ENCODE measurements around the gene TM4SF18. TPM values are rescaled to one million over a fixed set of nuclear protein-coding genes. Genes with fewer than 3 reads are reported as not detected.
A peak's percentile ranks its signal among the peaks of the same experiment; 100 is the strongest.

TM4SF18 gene
- polyA plus RNA-seq, 1 donor = 29.8 TPM

GRCh38 chr3:149332227-149332765 lies 1.1 kb downstream of the TM4SF18 start:
- DNase-seq = no peak

GRCh38 chr3:149331396-149331795 lies 2.0 kb downstream of the TM4SF18 start:
- DNase-seq = no peak

- no peak for DNase-seq
Measured at GRCh38 chr3:149330609-149331331, 2.7 kb downstream of the TM4SF18 start.

GRCh38 chr3:149327156-149327555 lies 6.3 kb downstream of the TM4SF18 start:
- DNase-seq = no peak

- no peak for DNase-seq
Measured at GRCh38 chr3:149325581-149325980, 7.9 kb downstream of the TM4SF18 start.

- no peak for DNase-seq
Measured at GRCh38 chr3:149324332-149324731, 9.1 kb downstream of the TM4SF18 start.

- no peak for DNase-seq
Measured at GRCh38 chr3:149321640-149322039, 11.8 kb downstream of the TM4SF18 start.

GRCh38 chr3:149321136-149321535 lies 12.3 kb downstream of the TM4SF18 start:
- no peak for DNase-seq

GRCh38 chr3:149319750-149320149 lies 13.7 kb downstream of the TM4SF18 start:
- no peak for DNase-seq

- no peak for DNase-seq
Measured at GRCh38 chr3:149317072-149317471, 16.4 kb downstream of the TM4SF18 start.

GRCh38 chr3:149316437-149316836 lies 17.0 kb downstream of the TM4SF18 start:
- DNase-seq = no peak

GRCh38 chr3:149315694-149316093 lies 17.7 kb downstream of the TM4SF18 start:
- no peak for DNase-seq

- no peak for DNase-seq
Measured at GRCh38 chr3:149314807-149315578, 18.4 kb downstream of the TM4SF18 start.

GRCh38 chr3:149313542-149313941 lies 19.9 kb downstream of the TM4SF18 start:
- DNase-seq = no peak

GRCh38 chr3:149310796-149311534 lies 22.5 kb downstream of the TM4SF18 start:
- no peak for DNase-seq

GRCh38 chr3:149307435-149307783 lies 26.0 kb downstream of the TM4SF18 start:
- DNase-seq = no peak

- DNase-seq = no peak
Measured at GRCh38 chr3:149306751-149307434, 26.5 kb downstream of the TM4SF18 start.

GRCh38 chr3:149305376-149305775 lies 28.1 kb downstream of the TM4SF18 start:
- no peak for DNase-seq

GRCh38 chr3:149299938-149300801 lies 33.3 kb downstream of the TM4SF18 start:
- peak; percentile 57 for DNase-seq

GRCh38 chr3:149296972-149297371 lies 36.5 kb downstream of the TM4SF18 start:
- no peak for DNase-seq

GRCh38 chr3:149292666-149293065 lies 40.8 kb downstream of the TM4SF18 start:
- no peak for DNase-seq
